Astrocyte of the cerebellum (primary cell): ENCODE data around the gene ZFP82.
A peak's percentile ranks its signal among the peaks of the same experiment; 100 is the strongest.

Experiments used
- DNase-seq: peaks from one replicate; pipeline ENCODE4 v3.0.0-alpha.2; 2011; ENCODE audit warnings: low read depth
- H3K4me3 ChIP-seq: 2 replicates; pipeline ENCODE4 v1.5.1; 2011; ENCODE audit warnings: mild to moderate bottlenecking, low read depth, low read length, moderate library complexity
- in situ Hi-C: cut with HindIII; loops from 2 replicates; pipeline ENCODE4 v1.10.0; 2017; ENCODE audit warnings: low sequenced_read_pairs
- TF ChIP-seq, protein P1 (sequence below): IDR thresholded peaks from 2 replicates; pipeline ENCODE4 v1.5.1; 2012; ENCODE audit warnings: low read length, low read depth, moderate library complexity, mild to moderate bottlenecking; ENCODE audit errors: missing control alignments

Gene ZFP82

DNA sequence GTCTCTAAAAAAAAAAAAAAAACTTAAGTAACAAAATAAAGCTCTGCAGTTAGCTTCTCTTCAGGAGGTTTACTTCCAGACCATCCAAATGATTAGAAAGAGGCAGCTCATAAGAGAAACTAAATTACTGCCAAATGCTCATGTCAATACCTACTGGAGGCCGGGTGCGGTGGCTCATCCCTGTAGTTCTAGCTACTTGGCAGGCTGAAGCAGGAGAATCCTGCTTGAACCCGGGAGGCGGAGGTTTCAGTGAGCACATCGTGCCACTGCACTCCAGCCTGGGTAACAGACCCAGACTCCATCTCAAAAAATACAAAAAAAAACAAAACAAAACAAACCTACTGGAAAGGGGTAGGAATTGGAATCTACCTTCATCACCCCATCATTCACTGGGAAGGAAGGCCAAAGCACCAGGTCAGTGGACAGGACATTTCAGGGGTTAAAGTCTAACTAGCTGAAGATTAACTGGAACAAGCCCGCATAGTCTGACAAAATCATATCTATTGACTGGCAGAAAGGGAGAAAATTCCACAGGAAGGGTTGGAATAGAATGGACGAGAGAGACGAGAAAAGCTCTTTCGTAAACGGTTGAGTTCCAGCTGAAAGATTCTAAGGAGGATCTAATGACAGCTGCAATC, 40.8 kb downstream of the ZFP82 start:
- H3K4me3 ChIP-seq = peak overlapping the region; percentile 84
- DNase-seq = no peak
- TF ChIP-seq, protein P1, sequence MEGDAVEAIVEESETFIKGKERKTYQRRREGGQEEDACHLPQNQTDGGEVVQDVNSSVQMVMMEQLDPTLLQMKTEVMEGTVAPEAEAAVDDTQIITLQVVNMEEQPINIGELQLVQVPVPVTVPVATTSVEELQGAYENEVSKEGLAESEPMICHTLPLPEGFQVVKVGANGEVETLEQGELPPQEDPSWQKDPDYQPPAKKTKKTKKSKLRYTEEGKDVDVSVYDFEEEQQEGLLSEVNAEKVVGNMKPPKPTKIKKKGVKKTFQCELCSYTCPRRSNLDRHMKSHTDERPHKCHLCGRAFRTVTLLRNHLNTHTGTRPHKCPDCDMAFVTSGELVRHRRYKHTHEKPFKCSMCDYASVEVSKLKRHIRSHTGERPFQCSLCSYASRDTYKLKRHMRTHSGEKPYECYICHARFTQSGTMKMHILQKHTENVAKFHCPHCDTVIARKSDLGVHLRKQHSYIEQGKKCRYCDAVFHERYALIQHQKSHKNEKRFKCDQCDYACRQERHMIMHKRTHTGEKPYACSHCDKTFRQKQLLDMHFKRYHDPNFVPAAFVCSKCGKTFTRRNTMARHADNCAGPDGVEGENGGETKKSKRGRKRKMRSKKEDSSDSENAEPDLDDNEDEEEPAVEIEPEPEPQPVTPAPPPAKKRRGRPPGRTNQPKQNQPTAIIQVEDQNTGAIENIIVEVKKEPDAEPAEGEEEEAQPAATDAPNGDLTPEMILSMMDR = no peak
- in situ Hi-C loops = no loop called here

- in situ Hi-C loops = no loop called here
- TF ChIP-seq, protein P1 = no peak
- no peak overlapping the region for H3K4me3 ChIP-seq
- DNase-seq = no peak
Measured at GRCh38 chr19:36373638-36374156, 44.7 kb downstream of the ZFP82 start.

- no peak for DNase-seq
- H3K4me3 ChIP-seq = no peak overlapping the region
- in situ Hi-C loops = no loop called here
- TF ChIP-seq, protein P1 = no peak
Measured at GRCh38 chr19:36371886-36372285, 46.6 kb downstream of the ZFP82 start.

GRCh38 chr19:36363845-36364244, 54.6 kb downstream of the ZFP82 start:
- DNase-seq = no peak
- in situ Hi-C loops = no loop called here
- no peak overlapping the region for H3K4me3 ChIP-seq

More at GRCh38 chr19:36363845-36364244, 54.6 kb downstream of the ZFP82 start:
- TF ChIP-seq, protein P1 = no peak
